H9 (cell line): ENCODE results near the gene DTD1. TPM values are rescaled to one million over a fixed set of nuclear protein-coding genes. Genes with fewer than 3 reads are reported as not detected.

Experiments
- DNase-seq: peaks from one replicate; pipeline ENCODE4 v3.0.0-alpha.2; 2017
- H2AFZ ChIP-seq: one replicate; pipeline ENCODE4 v1.6.1; 2013; ENCODE audit warnings: mild to moderate bottlenecking, low read length, control low read depth, moderate library complexity
- H2AK5ac ChIP-seq: 2 replicates; pipeline ENCODE4 v1.6.1; 2013; ENCODE audit warnings: low read length, control low read depth, mixed read lengths; ENCODE audit not compliant: insufficient read length
- H2BK120ac ChIP-seq: one replicate; pipeline ENCODE4 v1.6.1; 2013; ENCODE audit warnings: low read depth, mild to moderate bottlenecking, low read length, control low read depth, inconsistent platforms; ENCODE audit not compliant: poor library complexity, severe bottlenecking
- H2BK12ac ChIP-seq: 2 replicates; pipeline ENCODE4 v1.6.1; 2013; ENCODE audit warnings: low read length, control low read depth, mixed read lengths, low read depth; ENCODE audit not compliant: insufficient read length
- H2BK15ac ChIP-seq: 2 replicates; pipeline ENCODE4 v1.6.1; 2013; ENCODE audit warnings: low read depth, low read length, control low read depth
- H2BK20ac ChIP-seq: one replicate; pipeline ENCODE4 v1.6.1; 2013; ENCODE audit warnings: low read depth, mild to moderate bottlenecking, low read length, control low read depth, inconsistent platforms; ENCODE audit not compliant: poor library complexity, severe bottlenecking
- H2BK5ac ChIP-seq: 2 replicates; pipeline ENCODE4 v1.6.1; 2013; ENCODE audit warnings: low read length, control low read depth, mixed read lengths; ENCODE audit not compliant: insufficient read length
- H3K14ac ChIP-seq: 2 replicates; pipeline ENCODE4 v1.6.1; 2013; ENCODE audit warnings: low read length, control low read depth; ENCODE audit not compliant: insufficient read depth
- H3K18ac ChIP-seq: 2 replicates; pipeline ENCODE4 v1.6.1; 2013; ENCODE audit warnings: low read depth, mild to moderate bottlenecking, mixed read lengths, low read length, control low read depth; ENCODE audit not compliant: insufficient read length
- H3K23ac ChIP-seq: 2 replicates; pipeline ENCODE4 v1.6.1; 2013; ENCODE audit warnings: low read length, control low read depth, mixed read lengths, low read depth; ENCODE audit not compliant: insufficient read length
- H3K23me2 ChIP-seq: 2 replicates; pipeline ENCODE4 v1.6.1; 2013; ENCODE audit warnings: low read depth, mild to moderate bottlenecking, mixed read lengths, low read length, control low read depth; ENCODE audit not compliant: insufficient read length, poor library complexity, severe bottlenecking
- H3K27ac ChIP-seq: 2 replicates; pipeline ENCODE4 v1.5.1; 2013; ENCODE audit warnings: low read length, control low read depth, mixed read lengths, low read depth; ENCODE audit not compliant: insufficient read length
- H3K27me3 ChIP-seq: 2 replicates; pipeline ENCODE4 v1.6.1; 2013; ENCODE audit warnings: low read length, control low read depth, inconsistent platforms; ENCODE audit not compliant: insufficient read depth
- H3K4ac ChIP-seq: 2 replicates; pipeline ENCODE4 v1.6.1; 2013; ENCODE audit warnings: low read depth, mild to moderate bottlenecking, control low read depth, inconsistent platforms, low read length, moderate library complexity
- H3K4me1 ChIP-seq: 2 replicates; pipeline ENCODE4 v1.6.1; 2013; ENCODE audit warnings: low read length, control low read depth, inconsistent platforms; ENCODE audit not compliant: insufficient read depth
- H3K4me2 ChIP-seq: 2 replicates; pipeline ENCODE4 v1.6.1; 2013; ENCODE audit warnings: low read length, control low read depth, mixed read lengths; ENCODE audit not compliant: insufficient read length, insufficient read depth
- H3K56ac ChIP-seq: 2 replicates; pipeline ENCODE4 v1.6.1; 2013; ENCODE audit warnings: low read depth, mild to moderate bottlenecking, mixed read lengths, low read length, control low read depth; ENCODE audit not compliant: insufficient read length
- H3K79me1 ChIP-seq: 2 replicates; pipeline ENCODE4 v1.6.1; 2013; ENCODE audit warnings: low read depth, mild to moderate bottlenecking, moderate library complexity, low read length, control low read depth, inconsistent platforms; ENCODE audit not compliant: insufficient read depth, poor library complexity, severe bottlenecking
- H3K79me2 ChIP-seq: 2 replicates; pipeline ENCODE4 v1.6.1; 2013; ENCODE audit warnings: low read length, control low read depth, inconsistent platforms; ENCODE audit not compliant: insufficient read depth
- H3K9ac ChIP-seq: 2 replicates; pipeline ENCODE4 v1.6.1; 2013; ENCODE audit warnings: low read length, control low read depth, mixed read lengths; ENCODE audit not compliant: insufficient read length; ENCODE audit errors: extremely low read depth
- H3K9me3 ChIP-seq: one replicate; pipeline ENCODE4 v1.6.1; 2013; ENCODE audit warnings: low read depth, low read length, inconsistent platforms; ENCODE audit not compliant: control insufficient read depth
- H3T11ph ChIP-seq: one replicate; pipeline ENCODE4 v1.6.1; 2013; ENCODE audit warnings: mild to moderate bottlenecking, low read length, control low read depth, inconsistent platforms
- H4K20me1 ChIP-seq: one replicate; pipeline ENCODE4 v1.6.1; 2013; ENCODE audit not compliant: control insufficient read depth, insufficient read length, insufficient read depth
- H4K5ac ChIP-seq: 2 replicates; pipeline ENCODE4 v1.6.1; 2013; ENCODE audit warnings: low read depth, mild to moderate bottlenecking, mixed read lengths, low read length, control low read depth; ENCODE audit not compliant: insufficient read length
- H4K8ac ChIP-seq: replicated peaks from 2 replicates; pipeline ENCODE4 v1.6.1; 2013; ENCODE audit warnings: low read length, control low read depth, mixed read lengths, low read depth; ENCODE audit not compliant: insufficient read length
- H4K91ac ChIP-seq: 2 replicates; pipeline ENCODE4 v1.6.1; 2013; ENCODE audit warnings: low read depth, mild to moderate bottlenecking, moderate library complexity, mixed read lengths, low read length, control low read depth; ENCODE audit not compliant: insufficient read length
- H3K27ac Mint-ChIP-seq, 3 experiments: 2 replicates in 2 of 3; 3 replicates in 1 of 3; pipeline ENCODE4 v1.8.0; 2020 to 2021; ENCODE audit warnings: mixed read lengths in 3 of 3, mild to moderate bottlenecking in 1 of 3, moderate library complexity in 1 of 3
- H3K27me3 Mint-ChIP-seq: 2 replicates; pipeline ENCODE4 v1.8.0; 2021; ENCODE audit warnings: low read depth, mild to moderate bottlenecking, moderate library complexity, mixed read lengths
- H3K36me3 Mint-ChIP-seq, 3 experiments: 2 replicates in 2 of 3; 3 replicates in 1 of 3; pipeline ENCODE4 v1.8.0; 2020 to 2021; ENCODE audit warnings: low read depth in 3 of 3, mixed read lengths in 3 of 3; ENCODE audit not compliant: insufficient read depth in 1 of 3
- H3K4me1 Mint-ChIP-seq, 2 experiments: 2 replicates each; pipeline ENCODE4 v1.8.0; 2020; ENCODE audit warnings: mixed read lengths in 2 of 2
- H3K4me3 Mint-ChIP-seq, 2 experiments: 2 replicates in 1 of 2; 3 replicates in 1 of 2; pipeline ENCODE4 v1.8.0; 2020 to 2021; ENCODE audit warnings: mild to moderate bottlenecking in 2 of 2, mixed read lengths in 2 of 2, moderate library complexity in 1 of 2
- H3K9me3 Mint-ChIP-seq, 2 experiments: 2 replicates in 1 of 2; 3 replicates in 1 of 2; pipeline ENCODE4 v1.8.0; 2020; ENCODE audit warnings: mild to moderate bottlenecking in 2 of 2, mixed read lengths in 2 of 2, moderate library complexity in 1 of 2
- WGBS: extraction: QIAGEN DNeasy Blood & Tissue Kit; methylation state at CpG from one replicate; pipeline ENCODE4 v1.1.7; 2013; ENCODE audit warnings: missing lambda C conversion rate, low lambda C conversion rate, mixed read lengths; ENCODE audit not compliant: insufficient read length; ENCODE audit errors: extremely low coverage; 5-methylcytosine and 5-hydroxymethylcytosine counted together
- total RNA-seq: library from RNA; stranded (reverse); gene quantifications from 2 replicates; pipeline ENCODE4 v1.2.1, GENCODE V29; 2021
- TF ChIP-seq, protein P1 (sequence below): fragments of 200-600 bp; sonication (generic); conservative IDR thresholded peaks from 3 replicates; pipeline ENCODE4 v1.8.0; 2021; ENCODE audit warnings: antibody characterized with exemption, mild to moderate bottlenecking

Gene DTD1
- total RNA-seq, 1 experiment from 2014 or later, result 62.0 TPM

DNA sequence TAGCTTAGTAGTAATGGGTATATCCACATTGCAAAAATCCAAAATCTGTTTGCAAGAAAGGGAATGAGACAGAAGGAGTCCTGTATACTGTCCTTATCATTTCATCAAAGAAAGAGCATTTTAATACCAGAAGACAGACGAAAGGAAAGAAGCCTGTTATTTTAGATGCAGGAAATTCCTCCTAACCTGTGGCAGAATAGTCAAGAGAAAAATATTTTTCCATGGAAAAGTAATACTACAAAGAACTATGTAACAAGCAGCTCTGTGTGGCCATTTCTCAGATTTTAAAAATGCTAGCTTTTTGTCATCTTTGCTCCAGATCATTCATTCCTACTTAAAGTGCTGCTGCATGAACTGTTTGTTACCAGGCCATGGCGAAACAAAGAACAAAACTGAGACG, 152.9 kb downstream of the DTD1 start:
- H2AK5ac ChIP-seq, result no peak overlapping the region

More for the DNA sequence above, 152.9 kb downstream of the DTD1 start:
- TF ChIP-seq, protein P1, sequence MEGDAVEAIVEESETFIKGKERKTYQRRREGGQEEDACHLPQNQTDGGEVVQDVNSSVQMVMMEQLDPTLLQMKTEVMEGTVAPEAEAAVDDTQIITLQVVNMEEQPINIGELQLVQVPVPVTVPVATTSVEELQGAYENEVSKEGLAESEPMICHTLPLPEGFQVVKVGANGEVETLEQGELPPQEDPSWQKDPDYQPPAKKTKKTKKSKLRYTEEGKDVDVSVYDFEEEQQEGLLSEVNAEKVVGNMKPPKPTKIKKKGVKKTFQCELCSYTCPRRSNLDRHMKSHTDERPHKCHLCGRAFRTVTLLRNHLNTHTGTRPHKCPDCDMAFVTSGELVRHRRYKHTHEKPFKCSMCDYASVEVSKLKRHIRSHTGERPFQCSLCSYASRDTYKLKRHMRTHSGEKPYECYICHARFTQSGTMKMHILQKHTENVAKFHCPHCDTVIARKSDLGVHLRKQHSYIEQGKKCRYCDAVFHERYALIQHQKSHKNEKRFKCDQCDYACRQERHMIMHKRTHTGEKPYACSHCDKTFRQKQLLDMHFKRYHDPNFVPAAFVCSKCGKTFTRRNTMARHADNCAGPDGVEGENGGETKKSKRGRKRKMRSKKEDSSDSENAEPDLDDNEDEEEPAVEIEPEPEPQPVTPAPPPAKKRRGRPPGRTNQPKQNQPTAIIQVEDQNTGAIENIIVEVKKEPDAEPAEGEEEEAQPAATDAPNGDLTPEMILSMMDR, result no peak
- H4K5ac ChIP-seq, result no peak overlapping the region
- H3K18ac ChIP-seq, result no peak overlapping the region
- no peak overlapping the region for H3K9ac ChIP-seq
- no peaks in the 10 kb centered on the region for H4K20me1 ChIP-seq
- H3K23ac ChIP-seq, result no peak overlapping the region
- no peak overlapping the region for H2BK20ac ChIP-seq
- H3K14ac ChIP-seq, result no peak overlapping the region
- peaks cover 2 to 9% (median 5%) of the 10 kb centered on the region in 3 experiments; a peak in 4 of 7 replicates for H3K36me3 Mint-ChIP-seq
- DNase-seq, result no peak
- H3K27ac Mint-ChIP-seq, result no peak overlapping the region
- no peak overlapping the region for H4K91ac ChIP-seq
- peaks cover 3% of the 10 kb centered on the region; the same call in 1 of the 2 replicates for H3K4me1 ChIP-seq
- no peak overlapping the region for H4K8ac ChIP-seq
- H3K79me1 ChIP-seq, result no peaks in the 10 kb centered on the region
- H3K79me2 ChIP-seq, result no peaks in the 10 kb centered on the region
- H2BK12ac ChIP-seq, result no peak overlapping the region
- no peak overlapping the region for H3K56ac ChIP-seq
- no peak overlapping the region for H3K4ac ChIP-seq
- H3K4me1 Mint-ChIP-seq, result peaks cover 17 to 27% of the 10 kb centered on the region in 2 experiments
- no CpG with 5 or more reads among the region's 3 CpGs for WGBS
- H3K9me3 Mint-ChIP-seq, result no peaks in the 10 kb centered on the region
- H2BK120ac ChIP-seq, result no peak overlapping the region
- H3K4me2 ChIP-seq, result no peak overlapping the region
- H2BK15ac ChIP-seq, result no peak overlapping the region
- H3K9me3 ChIP-seq, result no peaks in the 10 kb centered on the region
- H3K23me2 ChIP-seq, result peaks cover 3% of the 10 kb centered on the region
- no peak overlapping the region for H2BK5ac ChIP-seq
- no peak overlapping the region for H2AFZ ChIP-seq
- no peaks in the 10 kb centered on the region for H3K27me3 Mint-ChIP-seq
- H3K27me3 ChIP-seq, result no peaks in the 10 kb centered on the region
- no peak overlapping the region for H3T11ph ChIP-seq
- H3K4me3 Mint-ChIP-seq, result no peak overlapping the region
- no peak overlapping the region for H3K27ac ChIP-seq
